Adrenal gland (tissue), 12 donors: ENCODE measurements around the gene LAG3. TPM values are rescaled to one million over a fixed set of nuclear protein-coding genes. Genes with fewer than 3 reads are reported as not detected.

Experiments used
- DNase-seq, 7 donors: peaks; one replicate each; pipeline ENCODE4 v3.0.0-alpha.2; 2019 to 2020
- H3K27ac ChIP-seq, 5 donors: fragments of 200-600 bp; sonication (generic) in 4 of 5; 1 replicate in 3 of 5; 2 replicates in 2 of 5; pipeline versions ENCODE4 v1.5.1 to v1.8.0; 2016 to 2020; ENCODE audit warnings: mild to moderate bottlenecking in 1 of 5
- H3K27me3 ChIP-seq: fragments of 200-600 bp; 2 replicates; pipeline ENCODE4 v1.8.0; 2021
- H3K36me3 ChIP-seq, 2 donors: fragments of 200-600 bp; replicated peaks in 1 of 2; 1 replicate in 1 of 2; 2 replicates in 1 of 2; pipeline versions ENCODE4 v1.5.1 to v1.8.0; 2018 to 2022
- H3K4me1 ChIP-seq, 2 donors: fragments of 200-600 bp; replicated peaks in 1 of 2; 1 replicate in 1 of 2; 2 replicates in 1 of 2; pipeline versions ENCODE4 v1.5.1 to v1.8.0; 2018 to 2021
- H3K4me3 ChIP-seq, 4 donors: fragments of 200-600 bp; sonication (generic) in 3 of 4; one replicate each; pipeline ENCODE4 v1.5.1; 2016 to 2018
- H3K9me3 ChIP-seq, 3 donors: fragments of 200-600 bp; sonication (generic) in 1 of 3; replicated peaks in 1 of 3; 1 replicate in 2 of 3; 2 replicates in 1 of 3; pipeline versions ENCODE4 v1.5.1 to v1.8.0; 2016 to 2021
- POLR2A ChIP-seq, 2 donors: fragments of 450-650 bp; IDR thresholded peaks; one replicate each; pipeline ENCODE4 v1.6.1; 2017; ENCODE audit warnings: antibody characterized with exemption in 2 of 2, mild to moderate bottlenecking in 2 of 2, moderate library complexity in 1 of 2
- WGBS, 4 donors: extraction: QIAGEN DNeasy Blood & Tissue Kit in 2 of 4; methylation state at CpG; one replicate each; pipeline versions ENCODE4 v1.1.5 to v1.1.7; 2013 to 2017; 5-methylcytosine and 5-hydroxymethylcytosine counted together
- intact Hi-C, 2 donors: fragments of 100-400 bp; cut with DNase I; formaldehyde crosslinking; loops; one replicate each; pipeline versions ENCODE4 v1.14.1 to v1.15.0; 2022 to 2023
- polyA plus RNA-seq, 3 donors: library from polyadenylated mRNA; stranded (reverse); fragments of 200-250 nt in 2 of 3; fragments of 350-450 nt in 1 of 3; fragmentation: Illumina TruSeq in 1 of 3; extraction: RNeasy Lipid Tissue Mini Kit (QIAGEN cat#74804) in 1 of 3; gene quantifications; one replicate each; pipeline ENCODE4 v1.2.3, GENCODE V29; 2013 to 2014
- total RNA-seq, 9 donors: library from RNA; depleted of rRNA in 4 of 9; stranded (reverse); fragments of >200 nt in 4 of 9; fragments of 120-200 nt in 1 of 9; fragmentation: NEBNext Ultra II Directional in 1 of 9; extraction: Animal tissue kit (Norgen Biotek cat#: 25700) in 1 of 9; gene quantifications; one replicate each; pipeline versions ENCODE4 v1.1.0 to v1.2.4, GENCODE V29; 2013 to 2023
- TF ChIP-seq, protein P1 (sequence below), 6 experiments: fragments of 450-650 bp in 4 of 6; fragments of 200-600 bp in 2 of 6; sonication (generic) in 1 of 6; IDR thresholded peaks; 1 replicate in 5 of 6; 2 replicates in 1 of 6; pipeline versions ENCODE4 v1.5.1 to v1.8.0; 2016 to 2021; ENCODE audit warnings: antibody characterized with exemption in 6 of 6, mild to moderate bottlenecking in 2 of 6, moderate library complexity in 1 of 6
- donor health status: healthy with polysubstance abuse.
- donor health status: Bipolar disorder and iron deficiency.
- donor health status: DM: yes; HTN: yes; CAD: no.
- donor health status: DM: no; HTN: no; CAD: no.
- donor health status: DM: no; HTN: no; CAD: no.
- donor health status: DM: yes; HTN: yes; CAD: no.

Gene LAG3
- total and polyA plus RNA-seq, 12 donors: 0.11 to 4.3 (median 0.71) TPM; not detected in 2

DNA sequence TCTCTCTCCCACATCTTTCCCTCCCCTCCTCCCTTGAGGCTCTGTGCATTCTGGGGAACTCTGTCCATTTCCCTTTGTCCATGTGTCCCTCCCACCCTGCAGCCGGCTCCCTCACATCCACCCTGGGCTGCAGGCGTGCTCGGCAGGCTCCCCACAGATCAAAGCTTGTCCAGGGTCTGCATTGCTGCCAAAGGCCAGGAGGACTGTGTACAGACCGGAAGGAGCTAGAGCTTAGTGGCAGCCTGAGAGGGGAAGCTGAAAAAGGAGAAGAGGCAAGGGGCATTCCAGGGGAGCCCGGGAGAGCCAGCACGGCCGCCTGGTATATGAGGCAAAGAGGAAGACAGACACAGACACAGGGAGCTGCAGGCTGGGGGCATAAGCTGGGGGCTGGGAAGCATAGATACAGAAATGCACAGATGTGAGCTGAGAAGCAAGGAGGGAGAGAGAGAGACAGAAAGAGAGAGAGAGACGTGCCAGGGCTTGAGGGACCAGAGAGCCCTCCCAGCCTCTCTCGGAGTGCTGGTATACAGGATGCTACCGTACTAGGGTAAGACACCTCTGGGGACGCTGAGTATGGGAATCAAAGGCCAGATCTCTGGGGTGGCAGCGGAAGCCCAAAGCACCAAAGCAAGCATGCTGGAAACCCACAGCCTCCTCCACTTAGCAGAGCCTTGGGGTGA, 20.3 kb downstream of the LAG3 start:
- TF ChIP-seq, protein P1, sequence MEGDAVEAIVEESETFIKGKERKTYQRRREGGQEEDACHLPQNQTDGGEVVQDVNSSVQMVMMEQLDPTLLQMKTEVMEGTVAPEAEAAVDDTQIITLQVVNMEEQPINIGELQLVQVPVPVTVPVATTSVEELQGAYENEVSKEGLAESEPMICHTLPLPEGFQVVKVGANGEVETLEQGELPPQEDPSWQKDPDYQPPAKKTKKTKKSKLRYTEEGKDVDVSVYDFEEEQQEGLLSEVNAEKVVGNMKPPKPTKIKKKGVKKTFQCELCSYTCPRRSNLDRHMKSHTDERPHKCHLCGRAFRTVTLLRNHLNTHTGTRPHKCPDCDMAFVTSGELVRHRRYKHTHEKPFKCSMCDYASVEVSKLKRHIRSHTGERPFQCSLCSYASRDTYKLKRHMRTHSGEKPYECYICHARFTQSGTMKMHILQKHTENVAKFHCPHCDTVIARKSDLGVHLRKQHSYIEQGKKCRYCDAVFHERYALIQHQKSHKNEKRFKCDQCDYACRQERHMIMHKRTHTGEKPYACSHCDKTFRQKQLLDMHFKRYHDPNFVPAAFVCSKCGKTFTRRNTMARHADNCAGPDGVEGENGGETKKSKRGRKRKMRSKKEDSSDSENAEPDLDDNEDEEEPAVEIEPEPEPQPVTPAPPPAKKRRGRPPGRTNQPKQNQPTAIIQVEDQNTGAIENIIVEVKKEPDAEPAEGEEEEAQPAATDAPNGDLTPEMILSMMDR (IDR thresholded peaks at IDR 0.05): no peak
- TF ChIP-seq POLR2A (IDR thresholded peaks at IDR 0.05): peak in 1 of 2 donors; percentile 13
- H3K27ac ChIP-seq: peak overlapping the region in 1 of 5 donors; percentile 65
- peaks cover 13% of the 10 kb centered on the region for H3K27me3 ChIP-seq
- no peaks in the 10 kb centered on the region for H3K36me3 ChIP-seq
- no peaks in the 10 kb centered on the region for H3K4me1 ChIP-seq
- peak overlapping the region in 1 of 4 donors; percentile 29 for H3K4me3 ChIP-seq
- peak in 6 of 7 donors; percentile 23 to 67 (median 44) for DNase-seq
- H3K9me3 ChIP-seq: no peaks in the 10 kb centered on the region
- intact Hi-C loops: no loop called here
- 24 to 34% (median 27%) methylated on average over 12 of the region's 12 CpGs for WGBS, 4 donors

DNA sequence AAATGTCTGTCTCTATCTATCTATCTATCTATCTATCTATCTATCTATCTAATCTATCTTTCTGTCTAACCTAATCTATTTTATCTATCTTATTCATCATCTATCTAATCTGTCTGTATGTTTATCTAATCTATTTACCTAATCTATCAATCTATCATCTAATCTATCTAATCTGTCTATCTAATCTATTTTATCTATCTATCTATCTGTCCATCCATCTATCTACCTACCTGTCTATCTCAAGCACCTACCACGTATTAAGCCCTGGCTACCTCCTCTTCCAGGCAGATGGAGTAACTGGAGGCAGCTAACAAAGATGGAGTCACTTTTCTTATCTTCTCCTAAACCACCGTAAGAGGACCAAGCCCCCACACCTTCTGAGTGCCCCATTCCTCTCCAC, 22.8 kb downstream of the LAG3 start:
- 34 to 63% (median 52%) methylated on average over 2 of the region's 2 CpGs for WGBS, 4 donors
- H3K4me1 ChIP-seq: no peaks in the 10 kb centered on the region
- intact Hi-C loops: no loop called here
- TF ChIP-seq, protein P1 (IDR thresholded peaks at IDR 0.05): no peak
- TF ChIP-seq POLR2A (IDR thresholded peaks at IDR 0.05): no peak
- H3K9me3 ChIP-seq: no peaks in the 10 kb centered on the region
- H3K4me3 ChIP-seq: no peak overlapping the region
- peaks cover 13% of the 10 kb centered on the region for H3K27me3 ChIP-seq
- no peak overlapping the region for H3K27ac ChIP-seq
- no peaks in the 10 kb centered on the region for H3K36me3 ChIP-seq
- no peak for DNase-seq

DNA sequence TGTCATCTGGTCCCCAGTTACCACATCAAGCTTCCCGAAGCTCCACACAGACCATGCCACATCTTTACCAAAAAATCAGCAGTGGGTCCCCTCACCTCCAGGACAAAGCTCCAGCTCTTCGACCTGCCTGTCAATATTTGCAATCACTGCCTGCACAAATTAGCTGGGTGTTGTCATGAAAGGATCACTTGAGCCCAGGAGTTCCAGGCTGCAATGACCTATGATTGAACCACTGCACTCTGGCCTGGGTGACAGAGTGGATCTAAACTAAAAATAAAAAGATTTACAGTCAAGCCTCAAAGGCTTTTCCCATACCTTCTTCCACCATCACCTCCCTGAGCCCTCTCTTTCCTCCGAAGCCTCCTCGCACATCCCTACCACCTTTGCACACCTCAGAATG, 24.3 kb downstream of the LAG3 start:
- H3K27me3 ChIP-seq: peaks cover 13% of the 10 kb centered on the region
- H3K27ac ChIP-seq: no peak overlapping the region
- TF ChIP-seq, protein P1 (IDR thresholded peaks at IDR 0.05): no peak
- no peak for TF ChIP-seq POLR2A (IDR thresholded peaks at IDR 0.05)
- intact Hi-C loops: no loop called here
- H3K4me3 ChIP-seq: no peak overlapping the region
- DNase-seq: no peak
- no peaks in the 10 kb centered on the region for H3K36me3 ChIP-seq
- H3K9me3 ChIP-seq: no peaks in the 10 kb centered on the region
- no peaks in the 10 kb centered on the region for H3K4me1 ChIP-seq
- 87 to 91% (median 89%) methylated on average over 4 of the region's 4 CpGs for WGBS, 4 donors

DNA sequence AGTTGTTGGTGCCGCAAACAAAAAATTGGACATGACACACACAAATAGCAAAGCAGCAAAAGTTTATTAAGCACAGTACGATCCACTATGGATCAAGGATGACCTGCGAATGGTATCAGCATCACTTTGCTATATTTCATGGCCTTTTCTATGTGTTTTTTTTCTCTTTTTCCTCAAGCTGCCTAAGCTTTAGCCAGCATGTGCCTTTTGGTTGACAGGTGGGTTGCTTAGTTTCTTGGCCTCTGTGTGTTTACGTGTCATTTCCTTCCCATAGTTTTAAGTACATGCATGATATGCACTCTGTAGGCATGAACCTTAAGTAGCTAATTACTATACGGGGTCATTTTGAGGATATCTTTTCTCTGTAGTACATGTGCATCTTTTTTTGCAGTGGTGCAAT, 26.8 kb downstream of the LAG3 start:
- intact Hi-C loops: no loop called here
- DNase-seq: no peak
- Histone ChIP-seq H3K9me3 (no peaks in the 10 kb centered on the region), H3K27ac (no peak overlapping the region), H3K4me1 (no peaks in the 10 kb centered on the region), H3K4me3 (no peak overlapping the region), H3K36me3 (no peaks in the 10 kb centered on the region), H3K27me3 (peaks cover 4% of the 10 kb centered on the region)
- 78 to 88% (median 86%) methylated on average over 5 of the region's 5 CpGs for WGBS, 4 donors
- TF ChIP-seq, protein P1 (IDR thresholded peaks at IDR 0.05): no peak
- TF ChIP-seq POLR2A (IDR thresholded peaks at IDR 0.05): no peak
